HepG2 (cell line): Measurements from ENCODE around the gene PLPPR3. TPM values are rescaled to one million over a fixed set of nuclear protein-coding genes. Genes with fewer than 3 reads are reported as not detected.

Source experiments
- AKAP8 ChIP-seq: sonication (generic); formaldehyde crosslinking; IDR thresholded peaks from 2 replicates; pipeline ENCODE4 v1.5.1; 2020; ENCODE audit warnings: mild to moderate bottlenecking, missing genetic modification reagents
- CCDC6 ChIP-seq: sonication (generic); formaldehyde crosslinking; IDR thresholded peaks from 2 replicates; pipeline ENCODE4 v1.8.1; 2022; ENCODE audit warnings: mild to moderate bottlenecking, missing genetic modification reagents, moderate library complexity
- GABPA ChIP-seq, 2 experiments: IDR thresholded peaks; 2 replicates each; pipeline ENCODE4 v1.6.1; 2011 to 2016; ENCODE audit warnings: low read depth in 2 of 2, low read length in 1 of 2, missing biosample characterization in 1 of 2, missing genetic modification characterization in 1 of 2
- HNRNPH1 ChIP-seq: fragments of 200-400 bp; formaldehyde crosslinking; optimal IDR thresholded peaks from 2 replicates; pipeline ENCODE3; 2017; ENCODE audit warnings: mild to moderate bottlenecking, low read depth, low read length
- HNRNPK ChIP-seq: fragments of 200-400 bp; formaldehyde crosslinking; IDR thresholded peaks from 2 replicates; pipeline ENCODE4 v1.6.1; 2018; ENCODE audit warnings: low read length, low read depth, moderate library complexity, mild to moderate bottlenecking; ENCODE audit not compliant: poor library complexity, severe bottlenecking
- NFIC ChIP-seq: IDR thresholded peaks from 2 replicates; pipeline ENCODE4 v1.6.1; 2012; ENCODE audit warnings: mild to moderate bottlenecking, low read length, inconsistent platforms
- PCBP2 ChIP-seq: fragments of 200-400 bp; formaldehyde crosslinking; optimal IDR thresholded peaks from 2 replicates; pipeline ENCODE3; 2018; ENCODE audit warnings: low read length, low read depth; ENCODE audit not compliant: poor library complexity, severe bottlenecking
- PITX1 ChIP-seq: sonication (generic); formaldehyde crosslinking; IDR thresholded peaks from 2 replicates; pipeline ENCODE4 v1.5.1; 2020; ENCODE audit warnings: mild to moderate bottlenecking, missing genetic modification reagents
- SALL2 ChIP-seq: sonication (generic); formaldehyde crosslinking; IDR thresholded peaks from 2 replicates; pipeline ENCODE4 v1.8.1; 2023; ENCODE audit warnings: mild to moderate bottlenecking, missing genetic modification reagents, inconsistent platforms
- SMAD9 ChIP-seq: sonication (generic); formaldehyde crosslinking; IDR thresholded peaks from 2 replicates; pipeline ENCODE4 v1.5.1; 2020; ENCODE audit warnings: mild to moderate bottlenecking, missing genetic modification reagents
- SP140L ChIP-seq: sonication (generic); formaldehyde crosslinking; IDR thresholded peaks from 2 replicates; pipeline ENCODE4 v1.4.0; 2020; ENCODE audit warnings: missing genetic modification reagents, borderline replicate concordance
- U2AF1 ChIP-seq: fragments of 200-400 bp; formaldehyde crosslinking; optimal IDR thresholded peaks from 2 replicates; pipeline ENCODE3; 2017; ENCODE audit warnings: mild to moderate bottlenecking, low read depth, low read length
- XBP1 ChIP-seq: sonication (generic); formaldehyde crosslinking; IDR thresholded peaks from 2 replicates; pipeline ENCODE4 v1.5.0; 2020; ENCODE audit warnings: missing genetic modification reagents
- ZBTB8A ChIP-seq: sonication (generic); formaldehyde crosslinking; IDR thresholded peaks from 2 replicates; pipeline ENCODE4 v1.4.0; 2020; ENCODE audit warnings: mild to moderate bottlenecking, low read depth, missing genetic modification reagents, borderline replicate concordance
- ZFP36L2 ChIP-seq: sonication (generic); formaldehyde crosslinking; IDR thresholded peaks from 2 replicates; pipeline ENCODE4 v1.4.0; 2020; ENCODE audit warnings: missing genetic modification reagents
- ZNF562 ChIP-seq: sonication (generic); formaldehyde crosslinking; IDR thresholded peaks from 2 replicates; pipeline ENCODE4 v1.8.0; 2022; ENCODE audit warnings: missing genetic modification reagents, borderline replicate concordance
- ZNF619 ChIP-seq: sonication (generic); formaldehyde crosslinking; IDR thresholded peaks from 2 replicates; pipeline ENCODE4 v1.4.0; 2020; ENCODE audit warnings: mild to moderate bottlenecking, missing genetic modification reagents
- polyA plus RNA-seq, 8 experiments: library from polyadenylated mRNA; depleted of rRNA in 3 of 8; stranded (reverse) in 7 of 8; unstranded in 1 of 8; fragments of >200 nt; fragmentation: Illumina TruSeq in 4 of 8; extraction: Trizol in 4 of 8; gene quantifications; 2 replicates each; pipeline versions ENCODE4 v1.2.1 to v1.2.3, GENCODE V29; 2011 to 2016; ENCODE audit warnings: low read depth in 4 of 8, missing spikeins in 1 of 8, mixed read lengths in 1 of 8; ENCODE audit not compliant: insufficient read depth in 1 of 8
- total RNA-seq, 5 experiments: library from RNA; depleted of rRNA; stranded (reverse); fragments of >200 nt; fragmentation: Illumina TruSeq; extraction: Trizol; gene quantifications; 2 replicates each; pipeline ENCODE4 v1.2.3, GENCODE V29; 2016; ENCODE audit warnings: low read depth in 1 of 5
- TF ChIP-seq, protein P1 (sequence below): sonication (generic); formaldehyde crosslinking; IDR thresholded peaks from 2 replicates; pipeline ENCODE4 v1.4.0; 2020; ENCODE audit warnings: low read depth, mild to moderate bottlenecking, missing genetic modification reagents
- TF ChIP-seq, protein P2 (sequence below): IDR thresholded peaks from 2 replicates; pipeline ENCODE4 v1.6.1; 2016; ENCODE audit warnings: missing compliant biosample characterization, missing genetic modification reagents, borderline replicate concordance
- TF ChIP-seq, protein P3 (sequence below): sonication (generic); formaldehyde crosslinking; IDR thresholded peaks from 2 replicates; pipeline ENCODE4 v1.8.1; 2022; ENCODE audit warnings: low read depth, mild to moderate bottlenecking, missing genetic modification reagents
- TF ChIP-seq, protein P4 (sequence below): sonication (generic); formaldehyde crosslinking; IDR thresholded peaks from 2 replicates; pipeline ENCODE4 v1.4.0; 2020; ENCODE audit warnings: missing genetic modification reagents; ENCODE audit errors: not compliant biosample characterization
- TF ChIP-seq, protein P5 (sequence below): sonication (generic); formaldehyde crosslinking; IDR thresholded peaks from 2 replicates; pipeline ENCODE4 v1.8.0; 2022; ENCODE audit warnings: missing genetic modification reagents, mild to moderate bottlenecking, borderline replicate concordance

Gene PLPPR3
- total and polyA plus RNA-seq, 2 of the 13 experiments (the other 11 are each of a cell fraction or from before 2014, with no cell fraction given) = 0.07 to 0.16 TPM

DNA sequence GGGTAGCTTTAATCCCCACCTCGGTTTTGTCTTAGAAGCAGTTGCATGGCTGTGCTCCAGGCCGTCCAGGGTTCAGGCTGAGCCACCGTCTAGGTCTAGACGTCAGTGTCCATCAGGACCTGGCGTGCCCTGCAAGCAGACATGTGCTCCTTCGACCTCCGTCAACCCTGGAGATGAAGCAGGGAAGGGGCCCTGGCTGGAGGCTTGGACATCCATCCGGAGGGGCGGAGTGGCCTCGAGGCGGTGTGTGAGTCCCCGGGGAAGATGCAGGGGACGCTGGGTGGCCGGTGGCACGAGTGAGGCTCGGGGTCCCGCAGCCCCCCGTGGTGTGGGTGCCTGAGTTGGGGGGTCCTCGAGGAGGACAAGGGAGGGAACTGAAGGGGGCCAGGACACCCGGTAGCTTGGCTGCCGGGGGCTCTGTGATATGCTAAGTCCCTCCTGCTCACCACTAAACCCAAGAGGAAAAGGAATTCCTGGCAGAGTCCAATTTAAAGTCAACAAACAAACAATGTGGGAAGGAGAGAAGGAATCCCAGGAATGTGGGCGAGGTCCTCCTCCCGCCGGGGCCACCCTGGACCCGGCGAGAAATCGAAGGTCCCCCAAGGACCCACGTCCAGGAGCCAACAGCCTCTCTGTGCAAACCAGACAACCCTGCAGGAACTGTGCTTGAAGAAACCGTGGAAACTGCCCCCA, 39.4 kb downstream of the PLPPR3 start (continued):
- TF ChIP-seq, protein P1, sequence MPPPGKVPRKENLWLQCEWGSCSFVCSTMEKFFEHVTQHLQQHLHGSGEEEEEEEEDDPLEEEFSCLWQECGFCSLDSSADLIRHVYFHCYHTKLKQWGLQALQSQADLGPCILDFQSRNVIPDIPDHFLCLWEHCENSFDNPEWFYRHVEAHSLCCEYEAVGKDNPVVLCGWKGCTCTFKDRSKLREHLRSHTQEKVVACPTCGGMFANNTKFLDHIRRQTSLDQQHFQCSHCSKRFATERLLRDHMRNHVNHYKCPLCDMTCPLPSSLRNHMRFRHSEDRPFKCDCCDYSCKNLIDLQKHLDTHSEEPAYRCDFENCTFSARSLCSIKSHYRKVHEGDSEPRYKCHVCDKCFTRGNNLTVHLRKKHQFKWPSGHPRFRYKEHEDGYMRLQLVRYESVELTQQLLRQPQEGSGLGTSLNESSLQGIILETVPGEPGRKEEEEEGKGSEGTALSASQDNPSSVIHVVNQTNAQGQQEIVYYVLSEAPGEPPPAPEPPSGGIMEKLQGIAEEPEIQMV = no peak
- TF ChIP-seq CCDC6 (CRISPR knock-in tag) (no peak), ZBTB8A (no peak), ZNF619 (CRISPR knock-in tag) (no peak), NFIC (no peak), SALL2 (CRISPR knock-in tag) (no peak), HNRNPH1 (no peak), ZNF562 (no peak), PCBP2 (no peak), U2AF1 (no peak), ZFP36L2 (CRISPR knock-in tag) (no peak), AKAP8 (peak; percentile 34; the same call in 1 of the 2 replicates), PITX1 (CRISPR knock-in tag) (no peak), GABPA (IDR thresholded peaks at IDR 0.05; ENCODE audit: low read depth, low read length) (no peak), GABPA (CRISPR knock-in tag; IDR thresholded peaks at IDR 0.05; ENCODE audit: low read depth) (no peak; the same call in 1 of the 2 replicates), XBP1 (no peak), SMAD9 (CRISPR knock-in tag) (no peak), HNRNPK (no peak), SP140L (CRISPR knock-in tag) (0 out of 2 replicates have a peak, but pooled peaks have one; percentile 29)
- TF ChIP-seq, protein P2, sequence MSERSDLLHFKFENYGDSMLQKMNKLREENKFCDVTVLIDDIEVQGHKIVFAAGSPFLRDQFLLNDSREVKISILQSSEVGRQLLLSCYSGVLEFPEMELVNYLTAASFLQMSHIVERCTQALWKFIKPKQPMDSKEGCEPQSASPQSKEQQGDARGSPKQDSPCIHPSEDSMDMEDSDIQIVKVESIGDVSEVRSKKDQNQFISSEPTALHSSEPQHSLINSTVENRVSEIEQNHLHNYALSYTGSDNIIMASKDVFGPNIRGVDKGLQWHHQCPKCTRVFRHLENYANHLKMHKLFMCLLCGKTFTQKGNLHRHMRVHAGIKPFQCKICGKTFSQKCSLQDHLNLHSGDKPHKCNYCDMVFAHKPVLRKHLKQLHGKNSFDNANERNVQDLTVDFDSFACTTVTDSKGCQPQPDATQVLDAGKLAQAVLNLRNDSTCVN (CRISPR knock-in tag) = no peak
- TF ChIP-seq, protein P3, sequence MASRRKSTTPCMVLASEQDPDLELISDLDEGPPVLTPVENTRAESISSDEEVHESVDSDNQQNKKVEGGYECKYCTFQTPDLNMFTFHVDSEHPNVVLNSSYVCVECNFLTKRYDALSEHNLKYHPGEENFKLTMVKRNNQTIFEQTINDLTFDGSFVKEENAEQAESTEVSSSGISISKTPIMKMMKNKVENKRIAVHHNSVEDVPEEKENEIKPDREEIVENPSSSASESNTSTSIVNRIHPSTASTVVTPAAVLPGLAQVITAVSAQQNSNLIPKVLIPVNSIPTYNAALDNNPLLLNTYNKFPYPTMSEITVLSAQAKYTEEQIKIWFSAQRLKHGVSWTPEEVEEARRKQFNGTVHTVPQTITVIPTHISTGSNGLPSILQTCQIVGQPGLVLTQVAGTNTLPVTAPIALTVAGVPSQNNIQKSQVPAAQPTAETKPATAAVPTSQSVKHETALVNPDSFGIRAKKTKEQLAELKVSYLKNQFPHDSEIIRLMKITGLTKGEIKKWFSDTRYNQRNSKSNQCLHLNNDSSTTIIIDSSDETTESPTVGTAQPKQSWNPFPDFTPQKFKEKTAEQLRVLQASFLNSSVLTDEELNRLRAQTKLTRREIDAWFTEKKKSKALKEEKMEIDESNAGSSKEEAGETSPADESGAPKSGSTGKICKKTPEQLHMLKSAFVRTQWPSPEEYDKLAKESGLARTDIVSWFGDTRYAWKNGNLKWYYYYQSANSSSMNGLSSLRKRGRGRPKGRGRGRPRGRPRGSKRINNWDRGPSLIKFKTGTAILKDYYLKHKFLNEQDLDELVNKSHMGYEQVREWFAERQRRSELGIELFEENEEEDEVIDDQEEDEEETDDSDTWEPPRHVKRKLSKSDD = no peak
- TF ChIP-seq, protein P4, sequence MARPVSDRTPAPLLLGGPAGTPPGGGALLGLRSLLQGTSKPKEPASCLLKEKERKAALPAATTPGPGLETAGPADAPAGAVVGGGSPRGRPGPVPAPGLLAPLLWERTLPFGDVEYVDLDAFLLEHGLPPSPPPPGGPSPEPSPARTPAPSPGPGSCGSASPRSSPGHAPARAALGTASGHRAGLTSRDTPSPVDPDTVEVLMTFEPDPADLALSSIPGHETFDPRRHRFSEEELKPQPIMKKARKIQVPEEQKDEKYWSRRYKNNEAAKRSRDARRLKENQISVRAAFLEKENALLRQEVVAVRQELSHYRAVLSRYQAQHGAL (CRISPR knock-in tag) = no peak
- TF ChIP-seq, protein P5, sequence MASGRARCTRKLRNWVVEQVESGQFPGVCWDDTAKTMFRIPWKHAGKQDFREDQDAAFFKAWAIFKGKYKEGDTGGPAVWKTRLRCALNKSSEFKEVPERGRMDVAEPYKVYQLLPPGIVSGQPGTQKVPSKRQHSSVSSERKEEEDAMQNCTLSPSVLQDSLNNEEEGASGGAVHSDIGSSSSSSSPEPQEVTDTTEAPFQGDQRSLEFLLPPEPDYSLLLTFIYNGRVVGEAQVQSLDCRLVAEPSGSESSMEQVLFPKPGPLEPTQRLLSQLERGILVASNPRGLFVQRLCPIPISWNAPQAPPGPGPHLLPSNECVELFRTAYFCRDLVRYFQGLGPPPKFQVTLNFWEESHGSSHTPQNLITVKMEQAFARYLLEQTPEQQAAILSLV (CRISPR knock-in tag) = no peak
